Stimulated activated naive CD8-positive, alpha-beta T cell treated with anti-CD3 and anti-CD28 coated beads, Interleukin-15, Interleukin-2, amounts not matched to agents 100 ng/mL and 50 ng/mL, for 24 hours (primary cell): ENCODE results near the gene TMEM131L.

Experiments
- H3K27ac Mint-ChIP-seq: one replicate; pipeline ENCODE4 v1.8.0; 2021; ENCODE audit warnings: mild to moderate bottlenecking, mixed read lengths
- H3K27me3 Mint-ChIP-seq: one replicate; pipeline ENCODE4 v1.8.0; 2021; ENCODE audit warnings: mixed read lengths
- H3K36me3 Mint-ChIP-seq: one replicate; pipeline ENCODE4 v1.8.0; 2021; ENCODE audit warnings: low read depth, mixed read lengths
- H3K4me1 Mint-ChIP-seq: one replicate; pipeline ENCODE4 v1.8.0; 2021; ENCODE audit warnings: low read depth, mixed read lengths
- H3K4me3 Mint-ChIP-seq: one replicate; pipeline ENCODE4 v1.8.0; 2021; ENCODE audit warnings: mild to moderate bottlenecking, mixed read lengths
- H3K9me3 Mint-ChIP-seq: one replicate; pipeline ENCODE4 v1.8.0; 2021; ENCODE audit warnings: mixed read lengths

Gene TMEM131L

DNA sequence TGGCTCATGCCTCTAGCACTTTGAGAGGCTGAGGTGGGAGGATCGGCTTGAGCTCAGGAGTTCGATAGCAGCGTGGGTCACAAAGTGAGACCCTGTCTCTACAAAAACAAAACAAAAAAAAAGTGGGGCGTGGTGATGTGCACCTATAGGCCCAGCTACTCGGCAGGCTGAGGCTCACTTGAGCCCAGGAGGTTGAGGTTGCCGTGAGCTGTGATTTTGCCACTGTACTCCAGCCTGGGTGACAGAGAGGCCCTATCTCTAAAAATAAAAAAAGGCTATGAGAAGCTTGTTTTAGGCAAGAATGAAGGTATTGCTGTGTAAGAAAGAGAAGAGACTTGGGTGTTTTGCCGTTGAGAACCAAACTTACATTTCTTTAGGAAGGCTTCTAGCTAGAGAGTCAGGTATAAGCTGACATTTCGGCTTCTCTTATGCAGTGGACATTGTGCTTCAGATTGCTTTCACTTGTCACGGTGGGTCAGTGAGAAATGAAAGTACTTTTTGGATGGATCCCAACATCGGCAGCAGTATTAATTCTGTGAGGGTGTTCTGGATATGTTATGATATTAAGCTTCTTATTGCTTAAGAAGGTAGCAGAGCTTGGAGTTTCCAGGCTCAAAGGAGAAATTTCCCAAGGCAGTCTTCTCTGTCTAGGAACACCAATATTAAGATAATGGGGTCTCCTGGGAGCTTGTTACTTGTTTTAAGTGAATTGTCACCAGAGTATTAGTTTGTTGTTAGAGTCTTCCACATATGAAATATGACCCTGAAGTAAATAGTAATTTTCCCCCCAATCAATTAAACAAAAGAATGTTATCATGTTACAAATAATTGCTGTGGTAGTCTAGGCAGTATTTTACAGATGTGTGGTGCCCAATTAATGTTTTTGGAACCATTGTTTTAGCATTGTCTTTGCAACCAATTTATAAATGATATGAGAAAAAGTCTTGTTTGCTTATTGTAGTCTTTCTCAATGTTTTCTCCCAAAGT is 17.6 kb downstream of the TMEM131L start:
- Mint-ChIP-seq H3K4me1 (peaks cover 86% of the 10 kb centered on the region), H3K4me3 (peak overlapping the region; percentile 44), H3K9me3 (no peaks in the 10 kb centered on the region), H3K27me3 (no peaks in the 10 kb centered on the region), H3K36me3 (peaks cover 48% of the 10 kb centered on the region), H3K27ac (peak overlapping the region; percentile 56)

DNA sequence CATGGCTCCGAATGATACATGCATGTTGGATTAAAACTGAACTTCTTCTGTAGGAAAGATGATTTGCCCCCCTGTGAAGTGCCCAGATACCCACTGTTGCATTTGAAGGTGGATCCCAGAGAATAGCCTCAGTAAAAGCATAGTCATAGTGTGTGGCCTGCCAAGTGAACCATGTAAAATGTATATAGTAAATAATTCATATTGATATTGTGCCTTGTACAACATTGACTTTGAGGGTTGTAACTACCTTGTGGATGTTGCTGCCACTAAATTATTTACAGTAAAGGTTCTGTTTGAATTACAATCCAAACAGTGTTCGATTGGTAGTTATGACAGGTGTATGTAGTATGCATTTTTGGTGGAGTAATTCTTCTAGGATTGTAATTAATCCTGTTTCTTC is 19.2 kb downstream of the TMEM131L start:
- no peaks in the 10 kb centered on the region for H3K27me3 Mint-ChIP-seq
- H3K36me3 Mint-ChIP-seq, result peaks cover 50% of the 10 kb centered on the region
- no peak overlapping the region for H3K4me3 Mint-ChIP-seq
- peaks cover 86% of the 10 kb centered on the region for H3K4me1 Mint-ChIP-seq
- H3K27ac Mint-ChIP-seq, result peak overlapping the region; percentile 57
- H3K9me3 Mint-ChIP-seq, result no peaks in the 10 kb centered on the region

DNA sequence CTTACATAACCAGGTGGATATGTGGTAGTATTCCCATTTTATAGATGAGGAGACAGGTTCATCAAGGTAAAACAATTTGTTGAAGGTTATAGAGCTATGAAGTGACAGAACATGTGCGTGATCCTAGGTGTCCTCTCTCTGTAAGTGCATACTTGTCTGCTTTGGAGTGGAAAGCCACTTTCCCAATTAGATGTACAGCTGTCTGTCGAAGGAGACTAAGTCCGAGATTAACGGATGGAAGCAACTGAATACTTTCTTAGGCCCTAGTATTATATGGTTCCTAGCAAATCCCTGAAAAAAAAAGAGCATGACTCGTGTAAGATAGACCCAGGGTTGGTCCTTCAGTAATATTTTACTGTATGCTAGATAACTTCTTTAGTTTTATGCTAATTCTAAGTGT is 19.7 kb downstream of the TMEM131L start:
- Mint-ChIP-seq H3K9me3 (no peaks in the 10 kb centered on the region), H3K36me3 (peaks cover 45% of the 10 kb centered on the region), H3K27me3 (no peaks in the 10 kb centered on the region), H3K4me3 (no peak overlapping the region), H3K27ac (peak overlapping the region; percentile 98), H3K4me1 (peaks cover 85% of the 10 kb centered on the region)

DNA sequence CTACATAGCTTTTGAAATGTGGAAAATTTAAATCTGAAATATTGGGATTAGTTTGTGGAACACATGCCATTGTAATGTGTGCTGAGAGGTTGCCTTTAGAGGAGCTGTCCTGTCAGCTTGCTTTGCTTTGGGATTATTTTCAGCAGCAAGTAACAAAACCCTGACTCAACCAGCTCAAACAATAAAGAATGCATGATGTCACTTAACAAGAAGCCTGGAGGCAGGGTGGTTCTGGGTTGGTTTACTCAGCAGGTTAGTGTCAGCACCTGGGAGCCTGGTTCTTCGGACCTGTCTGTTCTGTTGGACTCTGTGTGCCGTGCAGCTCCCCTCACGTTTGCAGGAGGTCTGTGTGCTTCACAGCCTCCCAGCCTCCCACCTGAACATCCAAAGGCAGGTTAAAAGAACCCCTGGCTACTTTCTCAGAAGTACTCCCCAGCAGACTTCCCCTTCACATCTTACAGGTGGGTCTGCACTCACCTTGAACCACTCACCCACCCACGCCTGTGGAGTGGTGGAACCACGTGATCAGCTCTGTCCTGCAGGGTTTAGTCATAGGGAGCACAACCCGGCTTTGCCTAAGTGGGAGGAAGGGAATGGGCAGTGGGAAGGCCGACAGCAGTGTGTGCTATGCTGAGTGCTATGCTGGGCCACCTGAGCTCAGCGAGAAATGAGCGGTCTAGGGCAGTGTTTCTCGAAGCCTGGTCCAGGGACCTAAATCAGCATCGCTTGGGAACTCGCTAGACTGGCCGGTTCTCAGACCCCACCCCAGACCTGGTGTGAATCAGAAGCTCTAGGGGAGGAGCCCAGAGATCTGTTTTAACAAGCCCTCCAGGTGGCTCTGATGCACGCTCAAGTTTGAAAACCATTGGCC is 20.4 kb downstream of the TMEM131L start:
- Mint-ChIP-seq H3K27me3 (no peaks in the 10 kb centered on the region), H3K4me1 (peaks cover 87% of the 10 kb centered on the region), H3K36me3 (peaks cover 46% of the 10 kb centered on the region), H3K27ac (peak overlapping the region; percentile 98), H3K4me3 (peak overlapping the region; percentile 82), H3K9me3 (no peaks in the 10 kb centered on the region)

DNA sequence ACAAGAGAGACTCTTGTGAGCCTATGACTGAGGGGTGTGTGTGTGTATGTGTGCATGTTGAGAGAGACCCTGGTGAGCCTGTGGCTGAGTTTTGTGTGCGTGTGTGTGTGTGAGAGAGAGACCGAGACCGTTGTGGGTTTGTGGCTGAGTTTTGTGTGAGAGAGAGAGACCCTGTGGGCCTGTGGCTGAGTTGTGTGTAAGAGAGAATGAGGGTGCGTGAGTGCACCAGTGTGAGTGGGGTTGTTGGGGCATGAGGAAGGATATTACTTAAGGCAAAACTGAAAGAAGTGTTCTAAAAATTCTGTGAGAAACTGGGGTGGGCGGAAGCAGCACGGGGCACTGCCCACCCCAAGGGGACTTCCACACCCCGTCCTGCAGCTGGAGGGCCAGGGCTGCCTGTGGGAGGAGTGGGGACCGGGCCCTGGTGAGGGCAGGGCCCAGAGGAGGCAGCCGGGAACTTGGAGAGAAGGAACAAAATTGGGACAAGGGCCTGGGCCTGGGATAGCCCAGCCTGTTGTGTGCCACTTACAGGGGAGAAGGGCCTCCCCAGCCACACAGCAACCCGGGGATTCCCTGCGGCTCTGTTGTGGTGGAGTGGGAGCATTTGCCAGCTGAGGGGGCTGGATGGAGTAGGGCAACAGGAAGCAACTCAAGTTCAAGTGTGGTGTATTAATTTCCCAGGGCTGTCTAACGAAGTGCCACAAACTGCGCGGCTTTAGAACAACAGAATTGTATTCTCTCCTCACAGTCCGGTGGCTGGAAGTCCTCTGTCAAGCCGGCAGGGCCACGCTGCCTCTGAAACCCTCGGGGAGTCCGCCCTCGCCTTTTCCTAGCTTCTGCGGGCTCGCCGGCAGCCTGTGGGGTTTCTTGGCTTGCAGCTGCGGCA is 22.1 kb downstream of the TMEM131L start:
- Mint-ChIP-seq H3K9me3 (no peaks in the 10 kb centered on the region), H3K27ac (peak overlapping the region; percentile 98), H3K4me1 (peaks cover 91% of the 10 kb centered on the region), H3K27me3 (no peaks in the 10 kb centered on the region), H3K36me3 (peaks cover 43% of the 10 kb centered on the region), H3K4me3 (peak overlapping the region; percentile 82)

DNA sequence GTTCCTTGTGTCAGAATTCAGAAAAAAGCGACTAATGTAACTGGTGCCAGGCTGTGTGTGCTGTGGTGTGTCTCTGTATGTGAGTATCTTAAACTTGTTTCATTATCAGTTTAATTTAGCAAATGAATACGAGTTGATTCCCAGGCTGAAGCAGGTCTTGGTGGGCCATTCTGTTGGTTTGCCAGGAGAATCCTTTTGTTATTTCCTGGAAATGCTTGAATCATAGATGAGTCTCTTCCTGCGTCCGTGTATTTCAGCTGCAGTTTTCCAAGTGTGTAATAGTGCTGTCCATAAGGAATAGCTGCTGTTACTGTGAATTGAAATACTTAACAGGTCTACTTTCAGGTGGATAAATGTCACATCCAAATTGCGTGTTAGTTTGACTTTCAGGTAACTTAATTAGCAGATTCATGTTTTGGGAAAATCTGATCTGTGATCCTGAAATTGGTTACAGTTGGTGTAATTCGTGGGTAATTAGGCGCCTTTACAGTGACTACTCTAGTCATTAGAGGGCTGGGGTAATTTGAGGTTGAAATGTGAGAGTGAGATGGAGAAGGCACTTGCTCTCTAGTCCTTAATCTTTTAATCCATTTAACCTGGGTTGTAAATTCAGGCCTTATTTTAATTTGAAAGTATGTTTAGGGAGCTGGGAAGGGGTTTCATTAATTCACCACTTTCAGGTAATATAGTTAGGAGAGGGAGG is 23.8 kb downstream of the TMEM131L start:
- no peaks in the 10 kb centered on the region for H3K9me3 Mint-ChIP-seq
- H3K4me1 Mint-ChIP-seq, result peaks cover 98% of the 10 kb centered on the region
- peak overlapping the region; percentile 98 for H3K27ac Mint-ChIP-seq
- peaks cover 36% of the 10 kb centered on the region for H3K36me3 Mint-ChIP-seq
- H3K27me3 Mint-ChIP-seq, result no peaks in the 10 kb centered on the region
- H3K4me3 Mint-ChIP-seq, result peak overlapping the region; percentile 82

DNA sequence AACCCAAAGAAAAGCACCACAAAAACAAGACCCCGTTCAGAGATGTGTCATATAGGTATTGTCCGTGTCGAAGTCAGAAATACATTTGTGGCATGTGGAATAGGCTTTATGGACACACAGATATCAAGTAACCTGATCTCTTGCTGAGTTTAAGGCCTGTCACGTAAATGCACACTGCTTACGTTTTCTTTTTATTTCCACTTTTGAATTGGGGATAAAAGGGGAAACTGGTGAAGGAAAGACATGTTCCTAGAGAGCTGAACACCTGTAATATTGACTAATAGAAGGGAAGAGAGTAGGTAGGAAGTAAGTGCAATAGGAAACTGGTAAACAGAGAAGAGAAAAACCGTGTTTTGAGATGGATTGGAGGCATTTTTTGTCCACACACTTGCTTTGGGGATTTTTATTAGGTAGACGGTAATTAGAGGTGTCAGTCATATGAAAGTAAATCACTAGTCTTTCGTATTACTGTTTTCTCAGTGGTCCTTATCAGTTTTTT is 24.9 kb downstream of the TMEM131L start:
- Mint-ChIP-seq H3K36me3 (peaks cover 33% of the 10 kb centered on the region), H3K27me3 (no peaks in the 10 kb centered on the region), H3K4me3 (peak overlapping the region; percentile 82), H3K4me1 (peaks cover 98% of the 10 kb centered on the region), H3K27ac (peak overlapping the region; percentile 98), H3K9me3 (no peaks in the 10 kb centered on the region)

DNA sequence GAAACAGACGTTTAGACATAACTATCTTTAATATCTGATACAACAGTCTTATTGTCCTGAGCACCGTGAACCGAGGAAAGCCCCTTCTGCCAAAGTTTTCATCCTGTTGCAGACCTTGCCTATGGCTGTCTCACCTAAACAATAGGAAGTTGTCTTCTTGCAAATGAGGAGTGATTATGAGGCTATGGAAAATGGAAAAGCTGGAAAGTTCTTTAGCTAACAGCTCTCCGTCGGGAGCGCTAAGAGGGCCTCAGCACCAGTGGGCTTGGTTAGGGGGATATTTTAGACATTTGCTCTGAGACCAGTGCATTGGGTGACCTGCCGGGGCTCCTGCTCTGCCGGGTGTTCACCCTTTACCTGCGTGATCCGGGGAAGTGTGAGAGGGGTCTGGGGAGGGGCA is 28.4 kb downstream of the TMEM131L start:
- Mint-ChIP-seq H3K9me3 (no peaks in the 10 kb centered on the region), H3K27me3 (no peaks in the 10 kb centered on the region), H3K4me3 (peak overlapping the region; percentile 28), H3K27ac (peak overlapping the region; percentile 98), H3K36me3 (peaks cover 32% of the 10 kb centered on the region), H3K4me1 (peaks cover 98% of the 10 kb centered on the region)

DNA sequence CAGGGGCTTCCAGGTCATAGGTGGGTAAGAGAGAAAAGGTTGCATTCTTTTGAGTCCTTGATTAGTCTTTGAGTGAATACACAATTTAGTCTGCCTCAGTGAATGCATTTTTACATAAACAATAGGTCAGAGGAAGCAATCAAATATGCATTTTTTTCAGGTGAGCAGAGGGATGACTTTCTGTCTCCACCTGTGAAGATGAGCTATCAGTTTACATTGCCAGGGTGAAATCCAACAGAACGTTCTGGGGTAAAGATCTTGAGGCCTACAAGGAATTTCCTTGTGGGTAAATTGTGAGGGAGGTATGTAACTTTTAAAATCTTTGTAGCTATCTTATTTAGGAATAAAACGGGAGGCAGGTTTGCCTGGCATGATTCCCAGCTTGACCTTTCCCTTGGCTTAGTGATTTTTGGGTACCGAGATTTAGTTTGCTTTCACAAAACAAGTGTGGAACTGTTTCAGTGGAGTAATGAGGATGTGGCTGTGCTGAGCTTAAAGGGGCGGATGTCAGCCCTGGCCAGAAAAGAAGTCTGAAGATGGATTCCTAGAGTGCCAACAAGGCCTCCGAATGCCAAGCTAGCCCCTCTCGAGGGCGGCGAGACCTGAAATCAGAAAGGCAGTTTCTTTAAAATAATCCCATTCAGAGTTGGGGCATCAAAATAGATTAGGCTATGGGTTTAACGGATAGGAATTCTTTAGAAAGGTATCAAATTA is 29.5 kb downstream of the TMEM131L start:
- H3K36me3 Mint-ChIP-seq, result peaks cover 33% of the 10 kb centered on the region
- peak overlapping the region; percentile 19 for H3K4me3 Mint-ChIP-seq
- H3K9me3 Mint-ChIP-seq, result no peaks in the 10 kb centered on the region
- peak overlapping the region; percentile 98 for H3K27ac Mint-ChIP-seq
- peaks cover 98% of the 10 kb centered on the region for H3K4me1 Mint-ChIP-seq
- no peaks in the 10 kb centered on the region for H3K27me3 Mint-ChIP-seq

DNA sequence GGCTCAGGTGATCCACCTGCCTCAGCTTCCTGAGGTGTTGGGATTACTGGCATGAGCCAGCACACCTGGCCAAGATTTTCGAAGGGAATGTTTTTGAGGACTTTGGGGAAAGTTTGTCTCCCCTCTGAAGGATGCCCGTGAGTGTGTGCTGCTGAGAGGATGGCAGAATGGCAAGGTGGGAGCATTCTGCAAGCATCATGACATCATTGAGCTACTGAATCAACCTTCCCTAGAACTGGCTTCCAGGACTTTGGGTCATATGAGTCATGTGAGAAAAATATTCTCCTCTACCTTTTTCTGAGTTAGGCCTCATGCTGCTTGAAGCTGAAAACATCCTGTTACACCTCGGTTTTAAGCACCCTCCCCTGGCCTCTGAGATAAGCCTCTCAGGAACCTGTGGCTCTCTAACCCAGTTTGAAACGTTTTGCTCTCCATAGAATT is 31.0 kb downstream of the TMEM131L start:
- no peaks in the 10 kb centered on the region for H3K9me3 Mint-ChIP-seq
- H3K4me3 Mint-ChIP-seq, result peak overlapping the region; percentile 80
- no peaks in the 10 kb centered on the region for H3K27me3 Mint-ChIP-seq
- peak overlapping the region; percentile 98 for H3K27ac Mint-ChIP-seq
- H3K36me3 Mint-ChIP-seq, result peaks cover 37% of the 10 kb centered on the region
- H3K4me1 Mint-ChIP-seq, result peaks cover 97% of the 10 kb centered on the region

DNA sequence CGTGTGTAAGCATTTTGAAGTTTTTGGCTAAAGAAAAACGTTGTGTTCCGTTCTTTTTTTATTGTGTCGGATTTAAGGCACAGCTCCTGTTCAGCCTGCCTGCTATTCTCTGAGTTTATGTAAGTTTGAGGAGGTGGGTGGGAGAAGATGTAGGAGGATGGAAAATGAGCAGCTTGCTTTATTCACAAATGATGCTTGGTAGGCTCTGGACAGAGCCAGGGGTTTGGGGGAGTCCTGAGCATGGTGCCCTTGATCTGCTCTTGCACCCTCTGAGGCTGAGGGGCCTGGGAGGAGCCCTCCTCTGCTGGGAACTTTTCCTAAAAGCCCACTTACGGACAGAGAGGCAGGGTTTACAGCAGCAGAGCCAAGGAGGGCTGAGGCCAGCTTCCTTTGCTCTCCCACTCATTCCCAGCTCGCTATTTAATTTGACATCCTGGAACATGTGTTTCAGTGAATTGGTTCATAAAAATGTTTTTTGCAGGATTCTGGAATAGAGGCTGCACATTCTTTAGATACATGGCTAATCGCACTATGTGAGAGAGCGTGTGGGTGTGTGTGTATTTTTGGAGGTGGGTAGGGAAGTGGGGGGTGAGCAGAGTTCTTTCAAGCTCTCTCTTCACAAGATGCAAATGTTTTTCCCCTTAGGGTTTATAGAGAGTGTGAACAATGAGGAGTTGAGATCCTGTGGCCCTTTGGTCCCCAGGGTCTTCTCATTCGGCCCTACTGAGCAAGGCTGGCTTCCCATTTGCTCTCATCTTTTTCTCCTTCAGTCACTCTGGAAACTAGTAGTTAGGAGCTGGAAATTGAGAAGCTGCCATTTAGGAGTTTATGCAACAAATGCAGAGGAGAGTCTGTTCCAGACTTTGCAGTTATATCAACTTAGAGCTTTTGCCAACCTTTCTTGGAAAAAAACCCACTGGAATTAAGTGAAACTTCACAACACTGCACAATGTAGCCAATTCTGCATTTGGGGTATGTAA is 32.1 kb downstream of the TMEM131L start:
- peak overlapping the region; percentile 80 for H3K4me3 Mint-ChIP-seq
- H3K4me1 Mint-ChIP-seq, result peaks cover 98% of the 10 kb centered on the region
- H3K36me3 Mint-ChIP-seq, result peaks cover 42% of the 10 kb centered on the region
- H3K27me3 Mint-ChIP-seq, result no peaks in the 10 kb centered on the region
- H3K27ac Mint-ChIP-seq, result peak overlapping the region; percentile 98
- H3K9me3 Mint-ChIP-seq, result no peaks in the 10 kb centered on the region

DNA sequence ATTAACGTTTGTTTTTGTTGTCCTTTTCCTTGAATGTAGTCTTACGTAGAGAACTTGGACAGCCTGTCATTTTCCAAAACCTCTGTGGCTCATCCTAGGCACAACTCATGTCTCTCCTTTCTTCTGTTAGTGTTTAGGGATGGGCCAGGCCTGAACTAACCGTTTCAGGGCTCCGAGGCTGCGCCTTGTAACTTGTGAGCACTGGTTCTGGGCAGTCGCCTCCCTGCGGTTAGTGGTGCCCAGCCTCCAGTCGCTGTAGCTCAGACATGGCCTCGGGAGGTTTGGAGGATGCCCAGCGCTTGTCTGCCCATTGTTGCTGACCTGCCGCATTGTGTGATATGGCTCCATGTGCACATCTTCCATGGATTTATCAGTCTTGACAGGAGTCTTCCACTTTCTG is 32.8 kb downstream of the TMEM131L start:
- H3K4me1 Mint-ChIP-seq, result peaks cover 97% of the 10 kb centered on the region
- H3K27me3 Mint-ChIP-seq, result no peaks in the 10 kb centered on the region
- H3K27ac Mint-ChIP-seq, result peak overlapping the region; percentile 98

More for the DNA sequence above, 32.8 kb downstream of the TMEM131L start:
- Mint-ChIP-seq H3K9me3 (no peaks in the 10 kb centered on the region), H3K36me3 (peaks cover 45% of the 10 kb centered on the region), H3K4me3 (peak overlapping the region; percentile 80)
